GM10266 (cell line): ENCODE results near the gene ZNF771.

Experiments used
- DNase-seq: peaks from one replicate; pipeline ENCODE4 v3.0.0; 2012; ENCODE audit errors: extremely low spot score
- TF ChIP-seq, protein P1 (sequence below): IDR thresholded peaks from 2 replicates; pipeline ENCODE4 v1.5.1; 2012; ENCODE audit warnings: mild to moderate bottlenecking, low read depth; ENCODE audit not compliant: control insufficient read depth, insufficient read depth; ENCODE audit errors: missing control alignments

ZNF771 gene

DNA sequence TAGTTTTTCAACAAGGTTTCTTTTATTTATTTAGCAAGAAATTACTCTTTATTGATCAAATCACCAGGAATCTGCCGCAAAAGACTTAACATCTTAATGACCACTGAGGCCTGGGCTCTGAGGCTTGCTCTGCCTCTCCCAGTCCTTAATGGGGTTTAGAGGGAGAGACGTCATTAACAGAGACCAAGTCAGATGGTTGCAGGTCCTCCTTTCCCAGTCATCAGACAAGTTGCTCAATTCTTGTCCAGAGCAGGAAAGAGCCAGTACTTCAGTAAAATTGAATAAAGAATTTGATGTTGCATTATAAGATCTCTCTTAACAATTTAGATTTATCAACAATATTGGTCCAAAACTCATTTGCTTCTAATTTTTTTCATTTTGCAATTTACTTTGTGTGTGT is 36.2 kb downstream of the ZNF771 start:
- TF ChIP-seq, protein P1, sequence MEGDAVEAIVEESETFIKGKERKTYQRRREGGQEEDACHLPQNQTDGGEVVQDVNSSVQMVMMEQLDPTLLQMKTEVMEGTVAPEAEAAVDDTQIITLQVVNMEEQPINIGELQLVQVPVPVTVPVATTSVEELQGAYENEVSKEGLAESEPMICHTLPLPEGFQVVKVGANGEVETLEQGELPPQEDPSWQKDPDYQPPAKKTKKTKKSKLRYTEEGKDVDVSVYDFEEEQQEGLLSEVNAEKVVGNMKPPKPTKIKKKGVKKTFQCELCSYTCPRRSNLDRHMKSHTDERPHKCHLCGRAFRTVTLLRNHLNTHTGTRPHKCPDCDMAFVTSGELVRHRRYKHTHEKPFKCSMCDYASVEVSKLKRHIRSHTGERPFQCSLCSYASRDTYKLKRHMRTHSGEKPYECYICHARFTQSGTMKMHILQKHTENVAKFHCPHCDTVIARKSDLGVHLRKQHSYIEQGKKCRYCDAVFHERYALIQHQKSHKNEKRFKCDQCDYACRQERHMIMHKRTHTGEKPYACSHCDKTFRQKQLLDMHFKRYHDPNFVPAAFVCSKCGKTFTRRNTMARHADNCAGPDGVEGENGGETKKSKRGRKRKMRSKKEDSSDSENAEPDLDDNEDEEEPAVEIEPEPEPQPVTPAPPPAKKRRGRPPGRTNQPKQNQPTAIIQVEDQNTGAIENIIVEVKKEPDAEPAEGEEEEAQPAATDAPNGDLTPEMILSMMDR = no peak
- DNase-seq = no peak

DNA sequence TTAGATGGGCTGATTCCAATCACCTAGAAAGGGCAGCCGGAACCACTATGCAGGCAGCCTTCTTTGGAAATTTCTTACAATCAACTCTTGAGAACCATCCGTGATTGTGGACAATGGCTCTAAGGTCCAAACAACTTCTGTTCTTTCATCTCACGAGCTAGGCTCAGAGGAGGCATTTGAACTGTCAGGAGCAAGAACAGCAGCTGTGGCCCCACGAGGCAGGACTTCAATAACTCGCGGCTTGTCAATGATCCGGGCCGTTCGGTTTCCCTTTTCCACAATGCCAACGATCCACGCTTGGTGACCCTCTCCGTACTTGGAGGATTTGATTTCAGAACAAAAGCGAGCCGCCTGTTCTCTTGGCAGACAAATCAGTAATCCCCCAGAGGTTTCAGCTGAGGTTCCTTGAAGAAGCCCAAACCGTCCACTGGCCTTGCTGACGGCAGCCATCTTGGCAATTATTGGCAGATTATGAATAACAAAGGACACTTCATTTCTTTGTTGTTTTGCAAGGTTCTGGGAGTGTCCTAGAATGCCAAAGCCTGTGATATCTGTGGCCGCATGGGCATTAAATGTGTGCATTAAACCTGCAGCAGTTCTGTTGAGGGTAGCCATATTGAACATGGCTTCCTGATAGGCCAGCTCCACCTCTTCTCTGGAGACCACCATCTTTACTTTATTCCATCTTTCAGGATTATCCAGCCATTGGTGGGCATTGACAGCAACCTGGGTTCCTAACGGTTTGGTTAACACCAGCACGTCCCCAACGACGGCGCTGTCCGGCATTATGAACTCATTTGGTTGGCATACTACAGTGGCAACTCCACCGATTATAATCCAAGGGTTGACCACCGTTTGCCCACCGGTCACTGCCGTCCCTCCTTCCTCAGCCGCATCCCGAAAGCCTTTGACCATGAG is 37.1 kb downstream of the ZNF771 start:
- TF ChIP-seq, protein P1 = no peak
- DNase-seq = no peak

DNA sequence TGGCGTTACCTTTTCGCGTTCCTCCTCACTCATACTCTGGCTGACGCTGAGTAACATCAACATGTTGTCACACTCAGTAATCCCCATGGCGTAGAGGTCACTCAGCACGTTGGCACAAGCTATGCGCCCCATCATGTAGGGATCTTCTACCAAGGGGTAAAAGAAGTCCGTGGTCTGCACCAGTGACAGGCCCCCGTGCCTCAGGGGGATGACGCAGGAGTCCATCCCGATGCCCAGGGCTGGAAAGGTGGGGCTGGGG is 37.7 kb downstream of the ZNF771 start:
- no peak for DNase-seq
- TF ChIP-seq, protein P1 = no peak

DNA sequence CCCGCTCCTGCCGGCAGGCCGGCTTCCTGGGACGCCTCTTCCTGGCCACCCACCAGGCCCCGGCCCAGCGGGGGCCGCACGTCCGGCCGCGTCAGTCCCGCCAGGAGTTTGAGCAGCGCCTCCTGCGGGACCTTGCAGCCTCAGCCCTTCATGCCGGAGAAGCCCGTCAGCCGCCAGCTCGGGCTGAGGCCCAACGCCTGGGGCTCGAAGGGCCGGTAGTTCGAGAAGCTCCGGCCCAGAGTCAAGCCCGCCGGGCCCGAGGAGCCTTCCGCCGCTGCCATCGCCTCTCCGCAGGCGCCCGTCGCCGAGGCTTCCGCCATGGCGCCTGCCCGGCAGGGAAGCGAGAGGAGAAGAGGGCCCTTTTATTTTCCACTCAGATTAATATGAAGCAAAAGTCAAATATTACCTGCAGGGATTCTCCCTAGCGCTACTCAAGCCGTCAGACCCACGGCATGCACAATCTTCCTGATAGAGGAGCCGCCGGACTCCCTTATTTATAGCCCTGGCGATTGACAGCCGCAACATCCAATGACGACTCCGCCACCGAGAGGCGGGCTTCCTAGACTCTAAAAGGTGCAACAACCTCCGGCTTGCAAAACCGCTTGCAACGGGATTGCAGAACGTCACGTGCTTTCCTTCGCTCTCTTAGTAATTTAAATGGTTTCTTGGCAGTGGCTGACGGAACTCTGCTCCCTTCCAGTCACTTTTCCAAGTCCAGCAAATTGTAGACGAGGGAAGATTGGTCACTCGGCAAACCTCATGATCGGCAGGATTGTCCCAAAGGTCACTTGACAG is 38.2 kb downstream of the ZNF771 start, which contains the start of gene SEPHS2:
Gene SEPHS2 (minus strand): TSS at position 467 of the 795 bp plus-strand sequence. CDS start 147 bp downstream, at position 320.
- DNase-seq = peak; percentile 95
- TF ChIP-seq, protein P1 = peak; percentile 58

DNA sequence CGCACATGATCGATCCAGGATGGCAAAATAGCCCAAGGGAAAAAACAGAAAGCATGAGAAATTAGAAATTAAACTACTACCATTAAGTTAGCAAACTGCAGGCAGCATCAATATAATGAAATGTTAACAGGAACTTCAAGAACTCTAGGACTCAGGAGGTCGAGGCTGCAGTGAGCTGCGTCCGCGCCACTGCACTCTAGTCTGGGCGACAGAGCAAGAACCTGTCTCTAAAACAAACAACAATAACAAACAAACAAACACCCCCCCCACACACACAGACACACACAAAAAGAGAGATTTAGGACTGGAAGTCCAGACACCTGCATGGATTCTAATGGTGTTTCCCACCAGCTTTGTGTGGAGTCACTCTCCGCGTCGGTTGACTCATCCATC is 38.8 kb downstream of the ZNF771 start:
- TF ChIP-seq, protein P1 = no peak
- no peak for DNase-seq

DNA sequence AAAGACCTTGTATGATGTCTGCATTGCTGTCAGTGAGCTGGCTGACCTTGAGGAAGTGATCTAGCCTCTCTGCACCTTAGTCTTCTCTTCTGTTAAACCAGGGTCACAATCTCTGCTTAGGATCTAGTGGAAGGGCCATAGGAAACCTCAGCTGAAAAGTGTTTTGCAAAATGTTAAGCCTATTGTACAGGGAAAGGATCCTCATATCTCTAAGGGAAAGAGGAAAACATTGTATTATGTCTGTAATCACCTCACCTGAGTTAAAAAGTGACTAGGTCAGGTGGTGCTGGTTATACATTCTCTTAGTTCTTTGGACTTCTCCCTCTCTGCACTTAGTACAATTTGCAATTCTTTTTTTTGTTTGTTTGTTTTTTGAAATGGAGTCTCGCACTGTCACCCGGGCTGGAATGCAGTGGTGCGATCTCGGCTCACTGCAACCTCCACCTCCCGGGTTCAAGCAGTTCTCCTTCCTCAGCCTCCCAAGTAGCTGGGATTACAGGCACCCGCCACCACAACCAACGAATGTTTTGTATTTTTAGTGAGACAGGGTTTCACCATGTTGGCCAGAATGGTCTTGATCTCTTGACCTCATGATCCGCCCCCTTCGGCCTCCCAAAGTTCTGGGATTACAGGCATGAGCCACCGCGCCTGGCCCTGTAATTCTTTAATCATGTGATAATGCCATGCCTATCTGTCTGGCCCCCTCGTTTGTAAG is 40.3 kb downstream of the ZNF771 start:
- TF ChIP-seq, protein P1 = no peak
- DNase-seq = no peak
